COLO829 (cell line): ENCODE data around the gene RBM17.
A peak's percentile ranks its signal among the peaks of the same experiment; 100 is the strongest.
"Not testable (repeated sequence)": the region's sequence is repeated elsewhere in the genome, so short reads cannot be mapped to it uniquely, and the experiment has no call there.

Experiments used
- DNase-seq: peaks from one replicate; pipeline ENCODE4 v3.0.0; 2012; ENCODE audit warnings: low spot score

Gene RBM17

DNA sequence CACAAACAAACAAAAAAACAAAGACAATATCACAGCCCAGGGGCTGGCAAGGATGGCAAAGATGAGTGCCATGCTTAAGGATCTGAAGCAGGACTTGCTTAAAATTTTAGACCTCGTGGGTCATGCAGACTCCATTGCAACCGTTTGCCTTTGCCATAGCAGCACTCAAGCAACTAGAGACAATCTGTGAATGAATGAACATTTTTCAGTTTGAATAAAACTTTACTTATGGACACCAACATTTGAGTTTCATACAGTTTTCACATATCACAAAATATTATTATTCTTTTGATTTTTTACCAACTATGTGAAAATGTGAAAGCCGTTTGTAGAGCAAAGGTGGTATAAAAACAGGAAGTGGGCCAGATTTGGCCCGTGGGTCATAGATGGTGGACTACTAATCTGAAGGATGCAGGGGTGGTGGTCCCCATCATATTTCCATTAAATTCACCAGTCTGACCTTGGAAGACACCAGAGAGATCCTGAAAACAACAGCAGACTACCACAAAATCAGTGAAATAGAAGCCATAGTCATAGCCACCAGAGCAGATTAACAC, 8.3 kb upstream of the RBM17 start:
- no peak for DNase-seq

DNA sequence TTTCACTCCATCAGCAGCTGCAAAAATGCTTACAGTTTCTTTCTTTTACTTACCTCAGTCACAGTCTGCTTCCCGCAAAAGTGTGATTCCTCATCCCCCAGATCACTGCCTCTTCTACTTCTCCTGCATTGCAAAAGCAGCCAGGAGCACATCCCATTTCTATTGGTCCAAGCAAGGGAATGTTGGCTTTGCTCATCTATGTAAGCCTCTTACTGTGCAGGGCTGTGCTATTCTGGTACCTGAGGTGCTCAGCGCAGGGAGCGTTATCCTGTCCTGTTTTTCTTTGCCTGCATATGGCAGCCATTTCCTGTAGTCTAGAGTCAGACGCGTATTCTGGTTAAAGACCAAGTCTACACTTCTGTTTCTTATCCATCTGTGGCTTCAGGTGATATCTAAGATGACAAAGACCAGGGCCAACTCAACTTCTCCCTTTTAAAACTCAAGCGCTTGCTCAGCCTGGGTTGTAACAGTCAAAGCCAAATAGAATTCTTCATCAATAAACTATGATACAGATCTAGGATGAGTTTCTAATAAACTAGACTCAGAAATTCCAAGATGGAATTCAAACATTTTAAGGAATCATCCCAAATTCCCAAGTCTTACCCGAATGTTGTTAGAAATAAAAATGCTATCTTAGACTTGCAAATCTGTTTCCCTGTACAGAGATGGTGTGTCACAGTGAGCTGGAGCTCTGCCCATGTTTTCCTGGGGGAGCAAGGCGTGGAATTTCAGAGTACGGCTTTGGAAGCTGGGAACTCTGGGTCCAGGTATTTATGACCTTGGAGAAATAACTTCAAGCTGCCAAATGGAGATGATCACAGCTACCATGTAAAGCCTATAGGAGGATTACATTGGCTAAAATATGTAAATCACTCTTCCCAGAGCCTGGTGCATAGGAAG, 6.1 kb upstream of the RBM17 start:
- DNase-seq, result no peak

DNA sequence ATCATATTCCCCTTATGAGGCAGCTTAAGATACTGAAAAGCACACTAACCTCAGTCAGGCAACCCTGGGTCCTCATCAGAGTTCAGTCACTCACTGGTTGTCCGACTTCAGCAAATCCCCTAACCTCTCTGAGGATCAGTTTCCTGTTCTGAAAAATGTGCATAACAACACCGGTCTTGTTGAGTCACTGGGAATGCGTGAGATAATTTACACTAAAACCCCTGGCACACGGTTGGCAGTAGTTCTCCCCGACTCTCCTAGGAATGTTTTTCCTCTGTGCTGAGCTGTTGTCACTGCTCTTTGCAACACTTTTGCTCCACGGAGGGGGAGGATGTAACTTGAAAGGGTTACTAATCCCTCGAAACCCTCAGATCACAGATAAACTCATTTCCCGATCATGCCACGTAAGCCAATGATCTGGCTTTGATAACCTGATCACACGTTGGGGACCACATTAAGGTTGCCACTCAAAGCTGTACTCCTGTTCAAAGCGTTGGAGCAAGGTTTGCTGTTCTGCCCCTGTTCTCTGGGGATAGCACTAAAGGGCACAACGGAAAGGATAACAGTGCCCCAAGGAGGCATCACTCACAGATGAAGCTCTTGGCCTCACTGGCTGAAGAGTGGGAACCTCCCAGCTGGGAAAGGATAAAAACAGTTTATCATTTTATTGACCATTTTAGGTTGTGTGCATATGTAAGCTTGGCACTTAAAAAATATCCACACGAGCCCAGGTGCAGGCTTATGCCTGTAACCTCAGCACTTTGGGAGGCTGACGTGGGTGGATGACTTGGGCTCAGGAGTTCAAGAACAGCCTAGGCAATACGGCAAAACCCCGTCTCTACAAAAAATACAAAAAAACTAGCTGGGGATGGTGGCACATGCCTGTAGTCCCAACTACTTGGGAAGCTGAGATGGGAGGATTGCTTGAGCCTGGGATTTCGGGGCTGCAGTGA, 5.0 kb upstream of the RBM17 start:
- no peak for DNase-seq

GRCh38 chr10:6086375-6087233, 2.2 kb upstream of the RBM17 start:
- peak; percentile 56 for DNase-seq

- DNase-seq, result no peak
These were observed 743 bp downstream of the RBM17 start for GRCh38 chr10:6089334-6090219.

- no peak for DNase-seq
These were observed 2.8 kb downstream of the RBM17 start for GRCh38 chr10:6091630-6092029.

GRCh38 chr10:6092731-6093130, 3.9 kb downstream of the RBM17 start:
- no peak for DNase-seq

- no peak for DNase-seq
These were observed 7.2 kb downstream of the RBM17 start for GRCh38 chr10:6095810-6096570.

GRCh38 chr10:6097063-6097462, 8.2 kb downstream of the RBM17 start:
- no peak for DNase-seq

GRCh38 chr10:6098156-6098555, 9.3 kb downstream of the RBM17 start:
- no peak for DNase-seq

DNA sequence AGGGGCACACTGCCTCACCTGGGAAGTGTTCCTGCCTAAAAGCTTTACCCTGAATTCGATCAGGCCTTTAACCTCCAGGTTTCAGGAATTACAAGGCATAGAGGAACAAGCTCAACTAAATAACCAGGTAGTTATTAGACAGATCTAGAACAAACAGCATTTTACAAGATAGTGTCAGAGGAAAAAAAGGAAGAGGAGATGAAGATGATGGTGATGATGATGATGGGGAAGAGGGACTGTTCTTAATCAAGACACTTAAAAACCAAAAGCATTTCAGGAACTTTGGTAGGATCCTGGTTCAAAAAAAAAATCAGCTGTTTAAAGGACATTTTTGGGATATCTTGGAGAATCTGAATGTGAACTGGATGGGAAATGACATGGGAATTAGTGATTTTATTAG, 11.5 kb downstream of the RBM17 start:
- no peak for DNase-seq

DNA sequence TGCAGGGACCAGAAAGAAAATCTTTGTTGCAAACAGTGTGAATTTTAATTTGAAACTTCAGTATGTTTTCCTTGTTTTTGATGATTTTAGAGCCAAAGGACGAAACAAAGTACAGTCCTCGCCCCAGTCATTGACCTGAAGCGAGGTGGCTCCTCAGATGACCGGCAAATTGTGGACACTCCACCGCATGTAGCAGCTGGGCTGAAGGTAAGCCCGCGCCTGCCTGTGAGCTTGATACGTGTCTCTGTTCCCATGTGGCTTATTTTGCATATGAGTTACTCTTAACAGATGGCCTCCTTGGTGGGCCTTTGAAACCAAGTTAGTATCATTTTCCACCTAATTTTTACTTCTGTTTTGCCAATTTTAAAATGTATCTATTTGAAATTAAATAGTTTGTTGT, 12.3 kb downstream of the RBM17 start:
- DNase-seq, result no peak

GRCh38 chr10:6102128-6102527, 13.3 kb downstream of the RBM17 start:
- DNase-seq, result no peak

DNA sequence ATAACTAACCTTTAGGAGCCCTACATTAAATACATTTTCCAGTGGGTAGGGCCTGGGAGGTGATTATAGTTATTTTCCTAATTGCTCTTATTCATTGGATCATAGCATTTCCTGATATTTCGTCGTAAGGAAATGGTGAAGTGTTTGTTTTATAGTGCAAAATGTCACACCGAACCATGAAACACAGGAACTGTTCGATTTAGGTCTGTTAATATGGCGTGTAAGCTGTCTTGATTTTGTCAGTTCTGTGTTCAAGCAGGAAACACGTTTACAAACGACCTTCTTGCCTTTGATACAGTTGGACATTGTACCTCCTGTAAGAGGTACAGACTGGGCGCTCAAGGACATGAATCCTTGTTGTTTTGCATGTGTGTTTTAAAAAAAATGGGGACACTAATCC, 14.8 kb downstream of the RBM17 start:
- DNase-seq, result no peak

- DNase-seq, result not testable (repeated sequence)
These were observed 18.8 kb downstream of the RBM17 start for GRCh38 chr10:6107616-6108015.

DNA sequence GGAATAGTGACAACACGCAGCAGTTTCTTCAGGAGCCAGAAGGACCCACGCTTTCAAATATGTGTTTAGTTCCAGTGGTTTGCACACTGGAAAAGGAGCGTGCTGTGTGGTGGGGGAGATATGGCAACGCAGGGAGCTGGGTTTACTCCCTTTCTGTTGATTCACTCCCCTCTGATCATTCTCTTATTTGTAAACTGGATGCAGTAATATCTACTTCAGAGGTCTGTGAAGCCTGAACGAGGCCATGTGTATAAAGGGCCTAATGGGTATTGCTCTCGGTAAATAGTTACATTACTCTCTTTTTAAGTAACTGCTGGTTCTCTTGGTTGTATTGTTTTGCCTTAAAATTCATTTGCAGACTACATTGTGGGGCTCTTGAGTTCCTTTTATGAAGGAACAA, 19.2 kb downstream of the RBM17 start:
- DNase-seq, result no peak

GRCh38 chr10:6108631-6109443, 20.0 kb downstream of the RBM17 start:
- DNase-seq, result peak; percentile 24

DNA sequence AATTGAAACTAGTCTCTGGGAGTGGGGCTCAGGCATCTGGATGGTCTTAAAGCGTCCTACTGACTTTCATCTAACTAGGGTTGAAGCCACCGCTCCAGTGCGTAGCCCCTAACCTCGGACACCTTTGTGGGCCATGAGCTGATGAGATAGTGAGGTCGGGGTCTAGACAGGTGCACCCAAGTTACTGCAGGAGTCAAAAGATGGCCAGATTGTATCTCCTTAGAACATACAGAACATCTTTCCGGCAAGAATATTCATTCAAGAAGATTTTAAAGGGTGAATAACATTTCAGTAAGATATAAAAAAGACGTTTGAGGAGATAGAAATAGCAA, 20.6 kb downstream of the RBM17 start:
- no peak for DNase-seq

DNA sequence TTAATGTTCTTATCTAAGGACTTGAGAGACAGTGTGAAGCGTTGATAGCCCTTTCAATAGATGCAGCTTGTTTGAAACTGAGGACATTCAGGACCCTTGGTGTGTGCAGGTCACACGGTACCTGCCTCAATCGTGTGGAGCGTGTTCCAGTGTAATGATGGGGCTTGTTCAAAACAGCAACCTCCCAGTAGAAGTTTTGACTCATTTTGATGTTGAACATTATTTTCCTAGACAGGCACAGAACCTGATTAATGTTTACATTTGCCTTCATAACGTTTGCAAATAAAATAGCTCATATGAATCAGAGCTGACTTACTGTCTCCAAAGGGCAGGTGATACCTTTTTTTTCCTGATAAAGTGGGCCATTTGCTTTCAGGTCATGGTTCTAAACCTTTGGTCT, 21.3 kb downstream of the RBM17 start:
- no peak for DNase-seq
